ENCODE results near the gene SIAE. TPM values are rescaled to one million over a fixed set of nuclear protein-coding genes. Genes with fewer than 3 reads are reported as not detected.

Gene SIAE
- total RNA-seq, 1 donor = 4.3 TPM

GRCh38 chr11:124678416-124678815 is 4.9 kb upstream of the SIAE start:
- Histone ChIP-seq H3K9me3 (ENCODE audit: low read depth, low read length) (peaks cover 18% of the 10 kb centered on the region), H3K4me3 (ENCODE audit: low read length) (no peak overlapping the region), H3K4me1 (ENCODE audit: insufficient read depth, low read length) (peaks cover 12% of the 10 kb centered on the region), H3K27me3 (ENCODE audit: insufficient read depth, low read length) (no peaks in the 10 kb centered on the region)

- peaks cover 21% of the 10 kb centered on the region for H3K4me1 ChIP-seq (ENCODE audit: insufficient read depth, low read length)
- H3K4me3 ChIP-seq (ENCODE audit: low read length) = no peak overlapping the region
- H3K27me3 ChIP-seq (ENCODE audit: insufficient read depth, low read length) = no peaks in the 10 kb centered on the region
- no peaks in the 10 kb centered on the region for H3K9me3 ChIP-seq (ENCODE audit: low read depth, low read length)
Measured at GRCh38 chr11:124676386-124676785, 2.8 kb upstream of the SIAE start.

- Histone ChIP-seq H3K4me1 (ENCODE audit: insufficient read depth, low read length) (peaks cover 28% of the 10 kb centered on the region), H3K4me3 (ENCODE audit: low read length) (peak overlapping the region; percentile 63), H3K9me3 (ENCODE audit: low read depth, low read length) (no peaks in the 10 kb centered on the region), H3K27me3 (ENCODE audit: insufficient read depth, low read length) (no peaks in the 10 kb centered on the region)
Measured at GRCh38 chr11:124674571-124674970, 1.0 kb upstream of the SIAE start.

GRCh38 chr11:124674168-124674517 is 604 bp upstream of the SIAE start:
- Histone ChIP-seq H3K4me1 (ENCODE audit: insufficient read depth, low read length) (peaks cover 28% of the 10 kb centered on the region), H3K9me3 (ENCODE audit: low read depth, low read length) (no peaks in the 10 kb centered on the region), H3K4me3 (ENCODE audit: low read length) (peak overlapping the region; percentile 63), H3K27me3 (ENCODE audit: insufficient read depth, low read length) (no peaks in the 10 kb centered on the region)

GRCh38 chr11:124672536-124673215 is 863 bp downstream of the SIAE start:
- peak overlapping the region; percentile 63 for H3K4me3 ChIP-seq (ENCODE audit: low read length)
- H3K9me3 ChIP-seq (ENCODE audit: low read depth, low read length) = no peaks in the 10 kb centered on the region
- H3K27me3 ChIP-seq (ENCODE audit: insufficient read depth, low read length) = no peaks in the 10 kb centered on the region
- H3K4me1 ChIP-seq (ENCODE audit: insufficient read depth, low read length) = peaks cover 28% of the 10 kb centered on the region

GRCh38 chr11:124670732-124671131 is 2.8 kb downstream of the SIAE start:
- Histone ChIP-seq H3K4me3 (ENCODE audit: low read length) (no peak overlapping the region), H3K9me3 (ENCODE audit: low read depth, low read length) (no peaks in the 10 kb centered on the region), H3K27me3 (ENCODE audit: insufficient read depth, low read length) (no peaks in the 10 kb centered on the region), H3K4me1 (ENCODE audit: insufficient read depth, low read length) (peaks cover 22% of the 10 kb centered on the region)

- Histone ChIP-seq H3K9me3 (ENCODE audit: low read depth, low read length) (no peaks in the 10 kb centered on the region), H3K4me3 (ENCODE audit: low read length) (no peak overlapping the region), H3K27me3 (ENCODE audit: insufficient read depth, low read length) (no peaks in the 10 kb centered on the region), H3K4me1 (ENCODE audit: insufficient read depth, low read length) (peaks cover 18% of the 10 kb centered on the region)
Measured at GRCh38 chr11:124669193-124669592, 4.3 kb downstream of the SIAE start.

GRCh38 chr11:124667601-124668000 is 5.9 kb downstream of the SIAE start:
- peaks cover 8% of the 10 kb centered on the region for H3K4me1 ChIP-seq (ENCODE audit: insufficient read depth, low read length)

GRCh38 chr11:124663861-124664260 is 9.7 kb downstream of the SIAE start:
- Histone ChIP-seq H3K4me3 (ENCODE audit: low read length) (no peak overlapping the region), H3K4me1 (ENCODE audit: insufficient read depth, low read length) (no peaks in the 10 kb centered on the region), H3K9me3 (ENCODE audit: low read depth, low read length) (no peaks in the 10 kb centered on the region), H3K27me3 (ENCODE audit: insufficient read depth, low read length) (no peaks in the 10 kb centered on the region)

More at GRCh38 chr11:124667601-124668000, 5.9 kb downstream of the SIAE start:
- H3K9me3 ChIP-seq (ENCODE audit: low read depth, low read length) = no peaks in the 10 kb centered on the region
- no peaks in the 10 kb centered on the region for H3K27me3 ChIP-seq (ENCODE audit: insufficient read depth, low read length)
- H3K4me3 ChIP-seq (ENCODE audit: low read length) = no peak overlapping the region

- no peak overlapping the region for H3K4me3 ChIP-seq (ENCODE audit: low read length)
- H3K27me3 ChIP-seq (ENCODE audit: insufficient read depth, low read length) = no peaks in the 10 kb centered on the region
- H3K4me1 ChIP-seq (ENCODE audit: insufficient read depth, low read length) = no peaks in the 10 kb centered on the region
- no peaks in the 10 kb centered on the region for H3K9me3 ChIP-seq (ENCODE audit: low read depth, low read length)
Measured at GRCh38 chr11:124662106-124662505, 11.4 kb downstream of the SIAE start.

GRCh38 chr11:124661553-124661952 is 12.0 kb downstream of the SIAE start:
- no peaks in the 10 kb centered on the region for H3K4me1 ChIP-seq (ENCODE audit: insufficient read depth, low read length)
- no peaks in the 10 kb centered on the region for H3K9me3 ChIP-seq (ENCODE audit: low read depth, low read length)
- H3K4me3 ChIP-seq (ENCODE audit: low read length) = no peak overlapping the region
- H3K27me3 ChIP-seq (ENCODE audit: insufficient read depth, low read length) = no peaks in the 10 kb centered on the region

GRCh38 chr11:124658986-124659385 is 14.6 kb downstream of the SIAE start:
- H3K27me3 ChIP-seq (ENCODE audit: insufficient read depth, low read length) = no peaks in the 10 kb centered on the region
- no peaks in the 10 kb centered on the region for H3K4me1 ChIP-seq (ENCODE audit: insufficient read depth, low read length)
- no peaks in the 10 kb centered on the region for H3K9me3 ChIP-seq (ENCODE audit: low read depth, low read length)
- no peak overlapping the region for H3K4me3 ChIP-seq (ENCODE audit: low read length)

GRCh38 chr11:124658501-124658900 is 15.0 kb downstream of the SIAE start:
- H3K27me3 ChIP-seq (ENCODE audit: insufficient read depth, low read length) = no peaks in the 10 kb centered on the region
- no peak overlapping the region for H3K4me3 ChIP-seq (ENCODE audit: low read length)
- H3K4me1 ChIP-seq (ENCODE audit: insufficient read depth, low read length) = no peaks in the 10 kb centered on the region
- no peaks in the 10 kb centered on the region for H3K9me3 ChIP-seq (ENCODE audit: low read depth, low read length)

GRCh38 chr11:124657904-124658303 is 15.6 kb downstream of the SIAE start:
- Histone ChIP-seq H3K27me3 (ENCODE audit: insufficient read depth, low read length) (no peaks in the 10 kb centered on the region), H3K4me1 (ENCODE audit: insufficient read depth, low read length) (no peaks in the 10 kb centered on the region), H3K9me3 (ENCODE audit: low read depth, low read length) (no peaks in the 10 kb centered on the region), H3K4me3 (ENCODE audit: low read length) (no peak overlapping the region)

GRCh38 chr11:124656774-124657630 is 16.5 kb downstream of the SIAE start:
- no peaks in the 10 kb centered on the region for H3K27me3 ChIP-seq (ENCODE audit: insufficient read depth, low read length)
- no peaks in the 10 kb centered on the region for H3K4me1 ChIP-seq (ENCODE audit: insufficient read depth, low read length)
- H3K9me3 ChIP-seq (ENCODE audit: low read depth, low read length) = no peaks in the 10 kb centered on the region
- no peak overlapping the region for H3K4me3 ChIP-seq (ENCODE audit: low read length)

- peaks cover 4% of the 10 kb centered on the region for H3K4me1 ChIP-seq (ENCODE audit: insufficient read depth, low read length)
- no peaks in the 10 kb centered on the region for H3K27me3 ChIP-seq (ENCODE audit: insufficient read depth, low read length)
- no peaks in the 10 kb centered on the region for H3K9me3 ChIP-seq (ENCODE audit: low read depth, low read length)
- no peak overlapping the region for H3K4me3 ChIP-seq (ENCODE audit: low read length)
Measured at GRCh38 chr11:124648610-124649009, 24.9 kb downstream of the SIAE start.
